ENCODE results near the gene SMURF2. TPM values are rescaled to one million over a fixed set of nuclear protein-coding genes. Genes with fewer than 3 reads are reported as not detected.

SMURF2 gene
- total RNA-seq (10 to 100 TPM; 32.7 to 85.6 TPM), polyA plus RNA-seq (10 to 100 TPM in 1 of 2 donors, 1 to 10 TPM in 1; 9.9 to 12.3 TPM)
- long read RNA-seq, donor 1, transcript SMURF2-201 (19 exons, 2,918 nt), result major isoform, 5 of 5 reads
- long read RNA-seq, donor 1, partial matches to known transcripts, result 0 of 5 reads
- long read RNA-seq, donor 1, other reads (novel, unspliced or antisense), result 0 of 5 reads
- long read RNA-seq, donor 2, result 0 reads
- long read RNA-seq, donor 3, partial matches to known transcripts, result 0 of 1 reads
- long read RNA-seq, donor 3, other reads (novel, unspliced or antisense), result 0 of 1 reads
- long read RNA-seq, donor 4, partial matches to known transcripts, result 0 of 1 reads
- long read RNA-seq, donor 4, other reads (novel, unspliced or antisense), result 0 of 1 reads
- long read RNA-seq, donor 5, partial matches to known transcripts, result 0 of 3 reads
- long read RNA-seq, donor 5, other reads (novel, unspliced or antisense), result 0 of 3 reads

DNA sequence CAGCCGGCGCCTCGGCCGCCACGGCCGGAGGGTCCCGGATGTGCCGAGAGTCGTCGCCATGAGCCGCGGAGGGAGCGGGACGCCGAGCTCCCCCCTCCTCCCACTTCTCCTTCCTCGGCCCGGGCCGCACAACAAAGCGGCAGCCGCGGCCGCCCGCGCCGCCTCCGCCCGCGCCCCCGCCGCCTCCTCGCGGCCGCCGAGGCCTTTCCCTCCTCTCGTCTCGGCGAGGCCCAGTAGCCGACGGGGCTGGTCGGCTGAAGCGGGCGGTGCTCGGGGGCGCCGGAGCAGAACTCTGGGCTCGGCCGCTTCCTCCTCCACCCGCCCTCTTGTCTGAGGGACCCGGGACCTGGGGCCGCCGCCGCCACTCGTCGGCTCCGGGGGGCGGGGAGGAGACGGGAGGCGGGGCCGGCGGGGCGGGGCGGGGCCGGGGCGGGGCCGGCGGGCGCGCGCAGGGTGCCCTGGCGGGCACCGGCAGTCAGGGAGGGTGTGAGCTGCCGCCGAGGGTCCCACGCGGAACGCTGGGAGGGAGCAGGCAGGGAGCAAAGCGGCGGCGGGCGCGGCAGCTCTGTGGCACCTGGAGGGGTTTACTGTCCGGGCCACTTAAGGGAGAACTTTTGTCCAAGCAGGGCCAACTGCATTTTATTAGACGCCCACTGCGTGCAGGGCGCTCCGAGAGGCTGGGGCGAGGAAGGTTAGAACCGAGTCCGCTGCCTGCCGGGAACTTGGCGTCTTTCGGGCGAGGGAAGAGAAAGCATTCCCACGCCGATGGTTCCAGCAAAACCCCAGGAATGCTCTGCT is at the start of gene SMURF2:
Gene SMURF2, minus strand, starts transcription at position 332 of the 798 bp plus-strand sequence. CDS start 427 bp downstream, outside the sequence.
- Histone ChIP-seq H3K4me1 (ENCODE audit: control insufficient read depth in 5 of 5, insufficient read depth in 5 of 5, low read length in 5 of 5) (peaks cover 0 to 11% (median 6%) of the 10 kb centered on the region in 5 donors), H3K4me3 (peak within 1 kb of the TSS; percentile 84), H3K27ac (ENCODE audit: low read depth in 1 of 2, low read length in 1 of 2) (peak within 1 kb of the TSS; percentile 95 to 97), H3K36me3 (ENCODE audit: control insufficient read depth in 4 of 4, insufficient read depth in 4 of 4, low read length in 4 of 4) (no peaks in the 10 kb centered on the region), H3K27me3 (ENCODE audit: control insufficient read depth in 3 of 3, insufficient read depth in 3 of 3, low read length in 2 of 3) (no peaks in the 10 kb centered on the region), H3K9ac (ENCODE audit: insufficient read depth in 1 of 2, low read length in 2 of 2) (peak within 1 kb of the TSS; percentile 74 to 84), H3K9me3 (ENCODE audit: control insufficient read depth in 4 of 4, insufficient read depth in 3 of 4, low read length in 3 of 4) (no peaks in the 10 kb centered on the region)
- WGBS, 2 donors, result 0 to 1% methylated on average over 31 to 95 of the region's 95 CpGs
- ATAC-seq (ENCODE audit: insufficient read depth, low FRiP score), result peak; percentile 92
- peak; percentile 76 to 86 (median 77) for DNase-seq
- TF ChIP-seq, protein P1, sequence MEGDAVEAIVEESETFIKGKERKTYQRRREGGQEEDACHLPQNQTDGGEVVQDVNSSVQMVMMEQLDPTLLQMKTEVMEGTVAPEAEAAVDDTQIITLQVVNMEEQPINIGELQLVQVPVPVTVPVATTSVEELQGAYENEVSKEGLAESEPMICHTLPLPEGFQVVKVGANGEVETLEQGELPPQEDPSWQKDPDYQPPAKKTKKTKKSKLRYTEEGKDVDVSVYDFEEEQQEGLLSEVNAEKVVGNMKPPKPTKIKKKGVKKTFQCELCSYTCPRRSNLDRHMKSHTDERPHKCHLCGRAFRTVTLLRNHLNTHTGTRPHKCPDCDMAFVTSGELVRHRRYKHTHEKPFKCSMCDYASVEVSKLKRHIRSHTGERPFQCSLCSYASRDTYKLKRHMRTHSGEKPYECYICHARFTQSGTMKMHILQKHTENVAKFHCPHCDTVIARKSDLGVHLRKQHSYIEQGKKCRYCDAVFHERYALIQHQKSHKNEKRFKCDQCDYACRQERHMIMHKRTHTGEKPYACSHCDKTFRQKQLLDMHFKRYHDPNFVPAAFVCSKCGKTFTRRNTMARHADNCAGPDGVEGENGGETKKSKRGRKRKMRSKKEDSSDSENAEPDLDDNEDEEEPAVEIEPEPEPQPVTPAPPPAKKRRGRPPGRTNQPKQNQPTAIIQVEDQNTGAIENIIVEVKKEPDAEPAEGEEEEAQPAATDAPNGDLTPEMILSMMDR (IDR thresholded peaks at IDR 0.05; ENCODE audit: control extremely low read depth, extremely low read depth), result no peak

DNA sequence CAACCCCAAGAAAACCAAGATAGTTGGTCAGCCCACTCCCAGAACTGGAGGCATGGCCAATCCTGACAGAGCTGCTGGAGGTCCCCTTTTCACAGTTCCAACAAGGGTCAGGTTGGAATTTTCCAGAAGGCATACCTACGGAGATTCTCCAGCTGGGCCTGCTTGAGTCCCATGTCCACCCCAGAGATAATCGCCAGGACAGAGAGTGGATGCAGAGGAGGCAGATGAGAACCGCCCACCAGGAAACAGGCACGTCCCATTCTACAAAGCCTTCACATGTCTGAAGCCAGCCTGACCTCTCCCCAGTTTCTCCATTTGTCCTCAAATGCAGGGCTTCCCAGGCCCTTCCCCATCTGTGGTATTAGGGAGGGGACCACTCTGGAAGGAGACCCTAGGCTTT is 47.4 kb upstream of the SMURF2 start:
- Histone ChIP-seq H3K9ac (ENCODE audit: insufficient read depth in 1 of 2, low read length in 2 of 2) (no peak overlapping the region), H3K27ac (ENCODE audit: low read depth in 1 of 2, low read length in 1 of 2) (peak overlapping the region in 1 of 2 donors; percentile 74), H3K27me3 (ENCODE audit: control insufficient read depth in 3 of 3, insufficient read depth in 3 of 3, low read length in 2 of 3) (no peaks in the 10 kb centered on the region), H3K4me1 (ENCODE audit: control insufficient read depth in 5 of 5, insufficient read depth in 5 of 5, low read length in 5 of 5) (peaks cover 0 to 27% (median 15%) of the 10 kb centered on the region in 5 donors), H3K4me3 (no peak overlapping the region), H3K9me3 (ENCODE audit: control insufficient read depth in 4 of 4, insufficient read depth in 3 of 4, low read length in 3 of 4) (no peaks in the 10 kb centered on the region), H3K36me3 (ENCODE audit: control insufficient read depth in 4 of 4, insufficient read depth in 4 of 4, low read length in 4 of 4) (no peaks in the 10 kb centered on the region)
- DNase-seq (no peak), ATAC-seq (ENCODE audit: insufficient read depth, low FRiP score) (no peak)
- WGBS, 2 donors, result 40 to 41% methylated on average over 4 of the region's 4 CpGs
- TF ChIP-seq, protein P1 (IDR thresholded peaks at IDR 0.05; ENCODE audit: control extremely low read depth, extremely low read depth), result no peak

DNA sequence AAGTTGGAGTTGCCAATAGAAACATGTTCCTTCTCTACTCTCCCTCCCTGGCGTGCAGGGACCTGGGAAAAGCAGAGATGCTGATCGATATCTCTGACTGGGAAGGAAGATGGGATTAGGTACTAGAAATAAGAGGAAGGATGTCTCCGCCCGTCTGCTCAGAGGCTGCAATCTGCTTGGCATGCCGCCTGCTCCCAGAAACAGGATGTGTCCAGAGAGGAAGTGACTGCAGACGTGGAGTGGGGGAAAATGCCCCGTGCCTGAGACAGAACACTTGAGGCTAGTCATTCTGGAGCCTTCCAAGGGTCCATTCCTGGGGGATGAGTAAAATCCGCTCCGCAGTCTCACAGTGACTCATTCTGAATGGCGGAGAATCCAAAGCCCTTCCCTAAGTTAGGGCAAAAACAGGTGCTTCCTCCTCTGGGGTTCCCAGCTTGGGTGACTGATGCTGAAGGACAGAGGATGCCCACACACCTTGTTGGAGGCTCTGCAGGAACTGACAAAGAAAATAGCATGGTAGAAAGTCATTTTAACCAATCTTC is 45.0 kb upstream of the SMURF2 start:
- Histone ChIP-seq H3K27me3 (ENCODE audit: control insufficient read depth in 3 of 3, insufficient read depth in 3 of 3, low read length in 2 of 3) (no peaks in the 10 kb centered on the region), H3K27ac (ENCODE audit: low read depth in 1 of 2, low read length in 1 of 2) (peak overlapping the region; percentile 41 to 84), H3K36me3 (ENCODE audit: control insufficient read depth in 4 of 4, insufficient read depth in 4 of 4, low read length in 4 of 4) (no peaks in the 10 kb centered on the region), H3K4me3 (no peak overlapping the region), H3K9me3 (ENCODE audit: control insufficient read depth in 4 of 4, insufficient read depth in 3 of 4, low read length in 3 of 4) (no peaks in the 10 kb centered on the region), H3K4me1 (ENCODE audit: control insufficient read depth in 5 of 5, insufficient read depth in 5 of 5, low read length in 5 of 5) (peaks cover 0 to 27% (median 12%) of the 10 kb centered on the region in 5 donors), H3K9ac (ENCODE audit: insufficient read depth in 1 of 2, low read length in 2 of 2) (no peak overlapping the region)
- 9 to 13% methylated on average over 10 of the region's 10 CpGs for WGBS, 2 donors
- TF ChIP-seq, protein P1 (IDR thresholded peaks at IDR 0.05; ENCODE audit: control extremely low read depth, extremely low read depth), result no peak
- peak; percentile 80 to 93 (median 84) for DNase-seq
- peak; percentile 90 for ATAC-seq (ENCODE audit: insufficient read depth, low FRiP score)

Data from lung (tissue), 16 donors.